GM21723 (cell line): ENCODE data around the gene CPZ.
"Not testable (repeated sequence)": the region's sequence is repeated elsewhere in the genome, so short reads cannot be mapped to it uniquely, and the experiment has no call there.

Experiments
- ATAC-seq: cut with Tn5 transposase; IDR thresholded peaks from one replicate; pipeline ENCODE4 v1.9.1; 2021; ENCODE audit warnings: mild to moderate bottlenecking, moderate library complexity; ENCODE audit not compliant: unreplicated experiment

CPZ gene

GRCh38 chr4:8648816-8649630 lies 56.5 kb downstream of the CPZ start:
- no peak for ATAC-seq

- no peak for ATAC-seq
These were observed 57.2 kb downstream of the CPZ start for GRCh38 chr4:8649631-8650361.

GRCh38 chr4:8651661-8652180 lies 59.2 kb downstream of the CPZ start:
- no peak for ATAC-seq

GRCh38 chr4:8652181-8653078 lies 59.9 kb downstream of the CPZ start:
- no peak for ATAC-seq

- ATAC-seq, result no peak
These were observed 60.9 kb downstream of the CPZ start for GRCh38 chr4:8653326-8654000.

GRCh38 chr4:8654139-8654538 lies 61.6 kb downstream of the CPZ start:
- ATAC-seq, result not testable (repeated sequence)

- ATAC-seq, result no peak
These were observed 63.0 kb downstream of the CPZ start for GRCh38 chr4:8655411-8656184.

- ATAC-seq, result no peak
These were observed 63.6 kb downstream of the CPZ start for GRCh38 chr4:8656185-8656517.

GRCh38 chr4:8656711-8657380 lies 64.3 kb downstream of the CPZ start:
- ATAC-seq, result no peak

- ATAC-seq, result no peak
These were observed 65.0 kb downstream of the CPZ start for GRCh38 chr4:8657381-8658088.

GRCh38 chr4:8662776-8663175 lies 70.2 kb downstream of the CPZ start:
- ATAC-seq, result no peak

GRCh38 chr4:8664031-8664805 lies 71.7 kb downstream of the CPZ start:
- no peak for ATAC-seq

- ATAC-seq, result no peak
These were observed 72.4 kb downstream of the CPZ start for GRCh38 chr4:8664976-8665375.

- ATAC-seq, result no peak
These were observed 73.1 kb downstream of the CPZ start for GRCh38 chr4:8665406-8666360.

- ATAC-seq, result no peak
These were observed 74.0 kb downstream of the CPZ start for GRCh38 chr4:8666581-8666980.
